Measurements from ENCODE around the gene A1CF. TPM values are rescaled to one million over a fixed set of nuclear protein-coding genes. Genes with fewer than 3 reads are reported as not detected.

The A1CF gene
- total RNA-seq, 1 donor, result not detected

DNA sequence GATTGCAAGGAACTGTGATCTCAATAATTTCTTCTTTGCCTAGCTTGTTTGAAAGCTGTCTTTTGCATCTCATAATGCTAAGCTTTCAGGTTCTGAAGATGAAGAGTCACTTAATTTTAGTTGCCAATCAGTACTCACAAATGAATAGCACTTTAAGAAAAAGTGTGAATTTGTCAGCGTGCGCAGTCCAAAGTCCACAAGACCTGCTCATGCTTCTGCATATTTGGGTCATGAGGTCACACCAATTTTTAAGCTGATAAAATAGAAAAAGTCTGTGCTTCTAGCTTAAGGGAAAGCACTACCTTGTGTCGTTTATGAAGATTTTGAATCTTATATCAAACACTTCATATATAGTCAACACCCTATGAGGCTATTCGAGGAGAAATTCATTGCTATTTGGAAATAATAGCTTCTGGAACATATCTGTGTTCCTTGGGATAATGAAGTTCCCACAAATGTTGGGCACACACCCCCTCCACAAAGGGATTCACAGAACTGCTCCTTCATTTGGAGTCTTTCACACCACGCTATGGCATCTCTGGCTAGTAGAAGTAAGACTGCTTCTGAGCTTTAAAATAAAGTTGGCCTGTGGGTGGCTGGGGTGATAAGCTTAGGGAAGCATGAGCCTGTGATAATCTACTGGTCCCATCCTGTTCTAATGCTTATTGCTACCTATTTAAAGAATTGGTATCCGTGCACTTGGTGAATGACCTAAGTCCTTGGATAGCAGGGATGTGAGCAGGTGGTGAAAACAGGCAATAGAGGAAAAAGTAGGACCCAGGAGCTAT is 33.3 kb downstream of the A1CF start:
- no peaks in the 10 kb centered on the region for H3K9me3 ChIP-seq (ENCODE audit: low read depth, low read length)
- no peak for DNase-seq (ENCODE audit: insufficient read length, low spot score, missing footprints)
- no peaks in the 10 kb centered on the region for H3K79me2 ChIP-seq (ENCODE audit: insufficient read depth, low read length)
- no peak overlapping the region for H3K4me3 ChIP-seq (ENCODE audit: insufficient read depth, low read length)
- peaks cover 3% of the 10 kb centered on the region for H3K4me1 ChIP-seq (ENCODE audit: insufficient read depth, low read length)
- H3K4me2 ChIP-seq (ENCODE audit: insufficient read depth, low read length), result no peak overlapping the region
- H3K27me3 ChIP-seq (ENCODE audit: insufficient read depth, low read length), result no peaks in the 10 kb centered on the region
- no peaks in the 10 kb centered on the region for H4K20me1 ChIP-seq (ENCODE audit: insufficient read depth, low read length)
- TF ChIP-seq, protein P1, sequence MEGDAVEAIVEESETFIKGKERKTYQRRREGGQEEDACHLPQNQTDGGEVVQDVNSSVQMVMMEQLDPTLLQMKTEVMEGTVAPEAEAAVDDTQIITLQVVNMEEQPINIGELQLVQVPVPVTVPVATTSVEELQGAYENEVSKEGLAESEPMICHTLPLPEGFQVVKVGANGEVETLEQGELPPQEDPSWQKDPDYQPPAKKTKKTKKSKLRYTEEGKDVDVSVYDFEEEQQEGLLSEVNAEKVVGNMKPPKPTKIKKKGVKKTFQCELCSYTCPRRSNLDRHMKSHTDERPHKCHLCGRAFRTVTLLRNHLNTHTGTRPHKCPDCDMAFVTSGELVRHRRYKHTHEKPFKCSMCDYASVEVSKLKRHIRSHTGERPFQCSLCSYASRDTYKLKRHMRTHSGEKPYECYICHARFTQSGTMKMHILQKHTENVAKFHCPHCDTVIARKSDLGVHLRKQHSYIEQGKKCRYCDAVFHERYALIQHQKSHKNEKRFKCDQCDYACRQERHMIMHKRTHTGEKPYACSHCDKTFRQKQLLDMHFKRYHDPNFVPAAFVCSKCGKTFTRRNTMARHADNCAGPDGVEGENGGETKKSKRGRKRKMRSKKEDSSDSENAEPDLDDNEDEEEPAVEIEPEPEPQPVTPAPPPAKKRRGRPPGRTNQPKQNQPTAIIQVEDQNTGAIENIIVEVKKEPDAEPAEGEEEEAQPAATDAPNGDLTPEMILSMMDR (IDR thresholded peaks at IDR 0.05; ENCODE audit: extremely low read depth, low read depth, low read length), result no peak
- no peaks in the 10 kb centered on the region for H3K36me3 ChIP-seq (ENCODE audit: insufficient read depth, low read length)
- no peak overlapping the region for H3K27ac ChIP-seq (ENCODE audit: low read depth, low read length)
- H2AFZ ChIP-seq (ENCODE audit: low read length), result no peak overlapping the region

DNA sequence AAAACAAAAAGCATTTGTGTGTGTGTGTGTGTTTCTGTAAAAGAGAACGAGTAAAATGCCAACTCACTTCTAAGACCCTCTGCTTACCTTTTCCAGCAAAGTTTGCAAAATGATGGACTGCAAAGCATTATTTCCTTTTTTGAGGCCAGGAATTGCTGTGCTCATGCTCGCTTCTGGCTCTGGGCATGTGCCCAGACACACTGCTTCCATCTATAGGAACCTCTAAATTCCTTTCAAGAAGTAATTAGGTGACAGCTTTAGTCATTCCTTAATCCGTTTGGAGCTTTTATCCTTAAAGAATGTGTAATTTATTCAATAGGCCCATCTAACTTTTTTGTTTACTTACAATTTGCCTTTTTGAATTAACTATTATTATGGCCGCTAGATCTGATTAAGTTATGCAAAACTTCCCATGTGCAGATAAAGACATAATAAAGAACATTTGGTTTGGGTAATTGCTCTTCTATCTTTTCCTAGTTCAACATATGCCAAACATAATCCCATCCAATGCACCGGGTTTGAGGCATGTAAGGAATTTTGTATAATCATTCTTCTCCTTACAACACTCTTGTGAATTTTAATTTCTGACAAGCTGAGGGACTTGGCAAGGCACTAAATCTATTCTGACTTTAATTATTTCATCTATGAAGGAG is 34.7 kb downstream of the A1CF start:
- no peak overlapping the region for H2AFZ ChIP-seq (ENCODE audit: low read length)
- DNase-seq (ENCODE audit: insufficient read length, low spot score, missing footprints), result no peak
- no peak overlapping the region for H3K4me2 ChIP-seq (ENCODE audit: insufficient read depth, low read length)

DNA sequence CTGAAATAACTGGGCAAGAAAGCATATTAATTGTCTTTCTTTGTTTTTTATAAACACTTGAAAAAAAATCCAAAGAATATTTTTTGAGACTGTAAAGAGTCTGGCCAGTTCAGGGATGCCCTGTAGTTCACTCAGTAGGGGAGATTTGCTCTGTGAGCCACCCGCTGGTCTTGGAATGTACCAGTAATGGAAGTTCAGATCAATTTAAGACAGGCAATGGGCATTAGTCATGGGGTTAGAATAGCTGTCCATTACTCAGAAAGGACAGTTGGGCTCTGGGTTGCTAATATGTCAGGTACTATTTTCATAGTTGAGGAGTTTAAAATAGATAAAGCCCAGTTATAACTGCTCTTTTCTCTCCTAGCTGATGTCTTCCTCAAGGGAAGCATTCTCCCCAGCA is 38.7 kb downstream of the A1CF start:
- Histone ChIP-seq H2AFZ (ENCODE audit: low read length) (no peak overlapping the region), H3K4me3 (ENCODE audit: insufficient read depth, low read length) (no peak overlapping the region), H4K20me1 (ENCODE audit: insufficient read depth, low read length) (no peaks in the 10 kb centered on the region), H3K9me3 (ENCODE audit: low read depth, low read length) (no peaks in the 10 kb centered on the region), H3K27me3 (ENCODE audit: insufficient read depth, low read length) (no peaks in the 10 kb centered on the region), H3K36me3 (ENCODE audit: insufficient read depth, low read length) (no peaks in the 10 kb centered on the region), H3K4me2 (ENCODE audit: insufficient read depth, low read length) (no peak overlapping the region), H3K4me1 (ENCODE audit: insufficient read depth, low read length) (peaks cover 3% of the 10 kb centered on the region), H3K79me2 (ENCODE audit: insufficient read depth, low read length) (no peaks in the 10 kb centered on the region), H3K27ac (ENCODE audit: low read depth, low read length) (no peak overlapping the region)
- TF ChIP-seq, protein P1 (IDR thresholded peaks at IDR 0.05; ENCODE audit: extremely low read depth, low read depth, low read length), result no peak
- no peak for DNase-seq (ENCODE audit: insufficient read length, low spot score, missing footprints)

More for the DNA sequence above, 34.7 kb downstream of the A1CF start:
- no peaks in the 10 kb centered on the region for H3K79me2 ChIP-seq (ENCODE audit: insufficient read depth, low read length)
- TF ChIP-seq, protein P1 (IDR thresholded peaks at IDR 0.05; ENCODE audit: extremely low read depth, low read depth, low read length), result no peak
- H3K27ac ChIP-seq (ENCODE audit: low read depth, low read length), result no peak overlapping the region
- H3K4me3 ChIP-seq (ENCODE audit: insufficient read depth, low read length), result no peak overlapping the region
- no peaks in the 10 kb centered on the region for H3K27me3 ChIP-seq (ENCODE audit: insufficient read depth, low read length)
- H3K36me3 ChIP-seq (ENCODE audit: insufficient read depth, low read length), result no peaks in the 10 kb centered on the region
- H3K4me1 ChIP-seq (ENCODE audit: insufficient read depth, low read length), result peaks cover 3% of the 10 kb centered on the region
- no peaks in the 10 kb centered on the region for H4K20me1 ChIP-seq (ENCODE audit: insufficient read depth, low read length)
- H3K9me3 ChIP-seq (ENCODE audit: low read depth, low read length), result no peaks in the 10 kb centered on the region

DNA sequence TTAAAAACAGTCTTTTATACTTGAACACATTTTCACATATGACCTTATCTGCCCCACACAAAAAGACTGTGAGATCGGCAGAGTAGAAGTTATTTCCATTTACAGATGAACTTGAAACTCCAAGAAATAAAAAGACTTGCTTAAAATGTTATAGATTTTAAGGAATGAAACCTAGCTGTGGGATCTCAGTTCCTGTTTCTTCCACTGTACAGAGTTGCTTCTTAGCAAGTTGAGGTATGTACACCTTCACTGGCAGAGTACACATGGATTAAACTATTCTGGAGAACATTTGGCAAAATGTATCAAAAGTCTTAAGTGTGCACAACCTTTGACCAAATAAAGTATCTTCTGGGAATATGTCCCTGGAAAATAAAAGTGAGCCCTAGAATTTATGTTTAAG is 48.3 kb downstream of the A1CF start:
- H4K20me1 ChIP-seq (ENCODE audit: insufficient read depth, low read length), result no peaks in the 10 kb centered on the region
- H3K9me3 ChIP-seq (ENCODE audit: low read depth, low read length), result no peaks in the 10 kb centered on the region
- no peaks in the 10 kb centered on the region for H3K4me1 ChIP-seq (ENCODE audit: insufficient read depth, low read length)
- H3K4me3 ChIP-seq (ENCODE audit: insufficient read depth, low read length), result no peak overlapping the region
- DNase-seq (ENCODE audit: insufficient read length, low spot score, missing footprints), result no peak
- no peaks in the 10 kb centered on the region for H3K36me3 ChIP-seq (ENCODE audit: insufficient read depth, low read length)
- H3K4me2 ChIP-seq (ENCODE audit: insufficient read depth, low read length), result no peak overlapping the region
- H2AFZ ChIP-seq (ENCODE audit: low read length), result no peak overlapping the region
- no peak overlapping the region for H3K27ac ChIP-seq (ENCODE audit: low read depth, low read length)
- H3K79me2 ChIP-seq (ENCODE audit: insufficient read depth, low read length), result no peaks in the 10 kb centered on the region
- TF ChIP-seq, protein P1 (IDR thresholded peaks at IDR 0.05; ENCODE audit: extremely low read depth, low read depth, low read length), result no peak
- peaks cover 15% of the 10 kb centered on the region for H3K27me3 ChIP-seq (ENCODE audit: insufficient read depth, low read length)

All from osteoblast (primary cell).